Activated CD8-positive, alpha-beta memory T cell treated with anti-CD3 and anti-CD28 coated beads for 24 hours (primary cell): ENCODE measurements around the gene VPS72.
A peak's percentile ranks its signal among the peaks of the same experiment; 100 is the strongest.
"Not testable (repeated sequence)": the region's sequence is repeated elsewhere in the genome, so short reads cannot be mapped to it uniquely, and the experiment has no call there.

Experiments
- DNase-seq: peaks from one replicate; pipeline ENCODE4 v3.0.0-alpha.2; 2020

VPS72 gene, protein sequence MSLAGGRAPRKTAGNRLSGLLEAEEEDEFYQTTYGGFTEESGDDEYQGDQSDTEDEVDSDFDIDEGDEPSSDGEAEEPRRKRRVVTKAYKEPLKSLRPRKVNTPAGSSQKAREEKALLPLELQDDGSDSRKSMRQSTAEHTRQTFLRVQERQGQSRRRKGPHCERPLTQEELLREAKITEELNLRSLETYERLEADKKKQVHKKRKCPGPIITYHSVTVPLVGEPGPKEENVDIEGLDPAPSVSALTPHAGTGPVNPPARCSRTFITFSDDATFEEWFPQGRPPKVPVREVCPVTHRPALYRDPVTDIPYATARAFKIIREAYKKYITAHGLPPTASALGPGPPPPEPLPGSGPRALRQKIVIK

DNA sequence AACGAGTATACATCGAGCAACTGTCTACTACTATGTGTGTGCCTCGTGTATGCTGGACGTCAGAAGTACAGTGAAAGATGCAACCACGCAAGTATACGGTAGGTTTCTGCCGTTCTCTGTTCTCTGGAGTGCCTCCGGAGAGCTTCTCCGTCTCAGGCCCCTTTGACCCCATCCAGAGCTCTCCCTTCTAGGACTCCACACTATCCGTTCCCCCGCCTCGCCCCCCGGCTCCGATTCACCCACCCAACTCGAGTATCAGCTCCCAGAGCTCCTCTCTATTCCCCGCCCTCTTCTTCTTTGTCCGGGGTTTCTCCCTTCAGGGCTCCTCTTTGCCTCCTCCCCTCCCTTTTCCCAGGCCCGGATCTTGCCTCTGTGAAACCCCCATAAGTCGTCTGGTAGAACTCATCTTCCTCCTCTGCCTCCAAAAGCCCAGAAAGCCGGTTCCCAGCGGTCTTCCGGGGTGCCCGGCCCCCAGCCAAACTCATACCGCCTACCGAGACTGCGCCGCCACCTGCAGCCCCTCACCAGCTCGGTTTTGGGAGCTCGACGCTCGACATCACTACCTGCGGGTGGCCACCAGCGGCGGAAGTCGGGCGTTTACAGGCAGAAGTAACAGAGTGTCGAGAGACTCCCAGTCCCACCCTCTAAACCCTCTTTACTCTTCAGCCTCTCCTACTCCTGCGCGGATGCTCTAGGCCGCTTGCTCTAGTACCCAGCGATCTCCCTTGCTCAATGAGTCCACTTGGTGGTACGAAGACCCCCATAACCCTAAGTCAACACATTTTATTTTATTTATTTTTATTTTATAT is at the start of gene VPS72:
Gene VPS72, minus strand, starts transcription at position 561 of the 809 bp plus-strand sequence. Its CDS starts 76 bp downstream, at position 485.
- peak; percentile 90 for DNase-seq

DNA sequence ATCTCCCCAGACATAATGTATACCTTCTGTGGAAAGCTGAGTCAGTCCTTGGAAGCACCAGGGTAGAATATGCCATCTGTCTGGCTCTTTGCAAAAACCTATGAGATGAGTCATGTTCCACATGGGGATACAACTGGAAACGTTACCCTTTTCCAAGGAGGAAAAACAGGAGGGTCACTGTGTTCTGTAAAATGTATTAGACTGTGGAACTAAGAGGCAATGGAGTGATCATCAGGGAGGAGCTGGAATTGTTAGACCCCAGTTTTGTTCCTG is 48.4 kb upstream of the VPS72 start:
- no peak for DNase-seq

DNA sequence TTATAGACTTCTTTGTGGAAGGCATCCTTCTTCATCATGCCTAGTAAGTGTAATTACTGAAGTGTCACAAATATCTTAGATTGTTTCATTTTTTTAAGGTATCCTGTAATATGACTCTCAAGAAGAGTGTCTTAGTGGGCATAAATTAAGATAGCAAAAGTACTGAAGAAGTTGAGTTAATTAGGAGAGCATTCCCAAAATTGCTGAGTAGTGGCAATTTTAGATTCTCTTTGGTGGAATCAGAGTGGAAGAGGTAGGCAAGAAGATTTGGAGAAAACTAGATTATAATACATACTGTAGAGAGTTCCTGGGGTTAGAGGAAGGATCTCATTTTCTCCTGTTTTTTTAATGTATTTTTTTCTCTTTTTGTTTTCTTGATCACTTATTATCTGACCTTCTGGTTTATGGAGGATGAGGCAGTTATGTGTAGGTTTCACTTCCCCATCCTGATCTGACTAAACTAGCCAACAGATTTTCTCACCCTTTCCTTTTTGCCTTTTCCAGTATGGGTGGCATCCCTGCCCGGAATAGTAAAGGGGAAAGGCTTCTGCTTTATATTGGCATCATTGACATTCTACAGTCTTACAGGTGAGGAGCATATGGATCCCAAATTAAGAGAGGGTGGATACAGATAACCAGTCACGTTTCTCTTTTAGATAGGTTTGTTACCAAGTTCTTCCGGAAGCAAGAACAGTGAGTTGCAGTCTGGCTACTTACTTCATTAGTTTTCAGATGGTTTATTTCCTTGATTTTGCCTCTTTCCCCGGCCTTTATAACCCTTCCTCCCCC is 47.9 kb upstream of the VPS72 start:
- no peak for DNase-seq

DNA sequence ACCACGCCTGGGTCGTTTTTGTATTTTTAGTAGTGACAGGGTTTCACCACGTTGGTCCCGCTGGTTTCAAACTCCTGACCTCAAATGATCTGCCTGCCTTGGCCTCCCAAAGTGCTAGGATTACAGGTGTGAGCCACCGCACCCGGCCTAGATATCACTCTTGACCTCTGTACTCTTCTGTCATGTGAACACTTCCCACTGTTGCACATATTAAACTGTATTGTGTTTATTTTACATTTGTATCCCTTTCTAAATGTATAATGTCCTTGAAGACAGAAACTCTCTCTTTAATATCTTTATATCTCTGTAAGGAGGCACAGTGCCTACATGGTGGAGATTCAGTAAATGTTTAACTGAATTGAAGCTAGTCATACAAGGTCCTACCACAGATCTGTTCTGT is 45.2 kb upstream of the VPS72 start:
- no peak for DNase-seq

DNA sequence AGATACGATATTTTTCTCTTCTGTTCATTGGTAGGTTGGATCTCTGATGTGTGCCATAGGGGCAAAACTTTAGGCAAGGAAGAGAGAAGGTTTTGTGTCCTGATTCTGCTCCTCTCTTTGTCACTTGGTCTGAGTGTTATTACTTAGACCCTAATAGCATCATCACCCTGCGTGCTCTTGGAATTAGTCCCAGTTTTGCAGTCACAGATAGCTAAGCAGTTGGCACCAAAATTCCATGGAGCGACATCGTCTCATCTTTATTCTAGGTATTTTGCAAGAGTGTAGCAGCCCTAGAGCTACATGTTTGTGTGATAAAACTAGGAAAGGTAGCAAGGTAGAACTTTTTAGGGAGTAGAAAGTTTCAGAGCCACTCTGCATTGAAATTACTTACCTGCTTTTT is 32.1 kb upstream of the VPS72 start:
- no peak for DNase-seq

DNA sequence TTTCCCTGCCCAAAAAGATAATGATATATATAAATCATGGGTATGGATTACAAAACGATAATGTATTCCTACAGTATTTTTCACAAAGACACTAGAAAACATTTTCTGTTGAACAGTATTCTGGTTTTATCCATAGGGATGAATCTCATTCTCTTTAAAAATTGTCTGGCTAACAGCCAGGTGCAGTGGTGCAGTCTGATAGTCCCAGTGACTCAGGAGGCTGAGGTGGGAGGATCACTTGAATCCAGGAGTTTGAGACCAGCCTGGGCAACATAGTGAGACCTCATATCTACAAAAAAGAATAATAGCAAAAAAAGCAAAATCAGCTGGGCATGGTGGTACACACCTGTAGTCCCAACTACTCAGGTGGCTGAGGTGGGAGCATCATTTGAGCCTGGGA is 31.6 kb upstream of the VPS72 start:
- no peak for DNase-seq

DNA sequence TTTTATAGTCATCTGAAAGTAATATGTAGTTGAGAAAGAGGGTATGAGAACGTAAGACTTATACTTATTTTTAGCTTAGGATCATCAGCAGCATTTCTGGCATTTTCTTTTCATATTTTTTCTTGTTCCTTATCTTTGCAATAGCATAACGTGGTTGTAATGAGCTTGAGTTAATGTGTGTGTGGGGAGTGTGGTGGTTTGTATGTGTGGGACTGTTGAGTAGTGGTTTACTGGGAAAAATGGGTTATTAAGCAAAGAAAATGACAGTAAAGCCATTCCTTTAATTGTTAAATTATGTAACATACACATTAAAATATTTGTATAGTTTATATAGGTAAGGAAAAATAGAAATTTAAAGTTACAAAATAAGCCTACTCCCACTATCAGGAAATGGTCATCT is 23.6 kb upstream of the VPS72 start:
- no peak for DNase-seq

DNA sequence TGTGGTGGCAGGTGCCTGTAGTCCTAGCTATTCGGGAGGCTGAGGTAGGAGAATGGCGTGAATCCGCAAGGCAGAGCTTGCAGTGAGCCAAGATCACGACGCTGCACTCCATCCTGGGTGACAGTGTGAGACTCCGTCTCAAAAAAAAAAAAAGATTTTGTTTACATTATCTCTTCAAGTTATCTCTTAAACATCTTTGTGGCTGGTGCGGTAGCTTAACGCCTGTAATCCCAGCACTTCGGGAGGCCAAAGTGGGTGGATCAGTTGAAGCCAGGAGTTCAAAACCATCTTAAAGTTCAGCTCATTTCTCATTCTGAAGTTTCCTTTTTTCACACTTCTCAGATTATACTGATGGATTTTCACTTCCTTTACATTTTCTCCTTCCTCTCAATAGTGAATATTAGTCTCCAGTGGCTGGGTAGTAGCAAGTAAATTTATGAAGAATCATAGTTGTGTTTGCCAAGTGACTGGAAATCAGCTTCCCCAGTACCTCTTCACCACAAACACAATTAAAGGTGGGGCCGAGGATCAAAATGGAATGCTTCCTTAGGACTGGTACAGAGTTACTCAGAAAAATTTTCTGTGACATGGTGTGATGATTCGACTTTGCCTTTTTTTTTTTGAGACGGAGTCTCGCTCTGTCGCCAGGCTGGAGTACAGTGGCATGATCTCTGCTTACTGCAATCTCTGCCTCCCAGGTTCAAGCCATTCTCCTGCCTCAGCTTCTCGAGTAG is 22.1 kb upstream of the VPS72 start:
- DNase-seq: no peak

DNA sequence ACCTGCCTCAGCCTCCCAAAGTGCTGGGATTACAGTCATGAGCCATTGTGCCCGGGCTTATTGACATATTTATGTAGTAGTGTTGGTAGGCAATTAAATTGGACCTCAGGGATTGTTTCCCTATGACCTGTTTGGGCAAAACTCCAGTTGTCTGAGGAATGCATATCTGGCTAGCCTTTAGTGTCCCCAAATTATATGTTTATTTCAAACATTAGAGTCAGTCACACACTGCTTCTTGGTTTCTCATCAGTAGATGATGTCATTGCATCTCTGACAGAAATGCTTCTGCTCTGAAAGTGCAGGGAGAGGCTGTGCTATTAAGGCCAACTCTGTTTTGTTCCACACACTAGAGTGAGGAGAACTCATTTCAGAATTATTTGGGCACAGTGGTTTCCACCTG is 20.8 kb upstream of the VPS72 start:
- DNase-seq: no peak

DNA sequence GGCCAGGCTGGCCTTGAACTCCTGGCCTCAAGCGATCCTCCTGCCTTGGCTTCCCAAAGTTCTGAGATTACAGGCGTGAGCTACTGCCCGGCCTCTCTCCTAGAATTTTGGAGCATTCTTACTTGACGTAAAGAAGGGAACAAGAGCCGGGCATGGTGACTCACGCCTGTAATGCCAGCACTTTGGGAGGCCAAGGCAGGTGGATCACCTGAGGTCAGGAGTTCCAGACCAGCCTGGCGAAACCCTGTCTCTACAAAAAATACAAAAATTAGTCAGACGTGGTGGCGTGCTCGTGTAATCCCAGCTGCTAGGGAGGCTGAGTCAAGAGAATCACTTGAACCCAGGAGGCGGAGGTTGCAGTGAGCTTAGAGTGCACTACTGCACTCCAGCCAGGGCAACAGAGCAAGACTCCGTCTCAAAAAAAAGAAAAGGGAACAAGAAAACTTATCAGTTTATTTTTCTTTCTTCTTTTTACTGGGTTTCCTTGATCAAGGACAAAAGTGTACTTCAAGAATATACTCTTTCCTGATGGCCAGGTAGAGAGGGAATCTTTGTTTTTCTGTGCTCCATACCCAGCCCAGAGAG is 15.5 kb upstream of the VPS72 start:
- not testable (repeated sequence) for DNase-seq

DNA sequence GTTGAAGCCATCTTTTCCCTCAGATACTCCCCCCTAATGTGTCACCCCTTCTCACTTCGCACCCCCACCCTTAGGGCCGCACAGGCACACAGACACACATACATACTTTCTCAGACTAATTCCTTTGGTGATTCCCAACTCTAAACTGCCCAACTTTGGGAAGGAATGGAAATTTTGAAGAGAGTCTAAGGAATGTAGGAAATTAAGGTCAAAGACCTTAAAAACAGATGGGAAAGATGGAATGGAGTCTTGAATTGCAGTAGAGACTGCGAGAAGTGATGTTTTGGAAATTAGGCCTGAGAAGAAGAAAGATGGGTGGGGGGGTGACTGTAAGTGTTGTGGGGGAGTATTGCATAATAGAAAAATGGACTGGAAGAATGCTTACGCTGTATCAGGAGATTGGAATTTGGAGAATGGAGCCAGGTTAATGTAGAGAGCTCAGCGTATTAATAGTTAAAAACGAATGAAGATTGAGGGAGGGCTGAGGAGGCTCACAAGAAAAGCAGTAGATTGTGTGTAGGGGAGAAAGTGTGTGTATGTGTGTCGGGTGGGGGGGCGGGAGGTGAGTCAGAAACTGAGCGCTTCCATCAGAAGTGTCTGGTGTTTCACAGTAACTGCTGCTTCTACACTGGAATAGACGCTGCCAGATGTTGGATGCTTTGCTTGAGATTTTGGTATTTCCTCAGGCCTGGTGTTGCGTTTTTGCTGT is 10.0 kb upstream of the VPS72 start:
- DNase-seq: no peak

DNA sequence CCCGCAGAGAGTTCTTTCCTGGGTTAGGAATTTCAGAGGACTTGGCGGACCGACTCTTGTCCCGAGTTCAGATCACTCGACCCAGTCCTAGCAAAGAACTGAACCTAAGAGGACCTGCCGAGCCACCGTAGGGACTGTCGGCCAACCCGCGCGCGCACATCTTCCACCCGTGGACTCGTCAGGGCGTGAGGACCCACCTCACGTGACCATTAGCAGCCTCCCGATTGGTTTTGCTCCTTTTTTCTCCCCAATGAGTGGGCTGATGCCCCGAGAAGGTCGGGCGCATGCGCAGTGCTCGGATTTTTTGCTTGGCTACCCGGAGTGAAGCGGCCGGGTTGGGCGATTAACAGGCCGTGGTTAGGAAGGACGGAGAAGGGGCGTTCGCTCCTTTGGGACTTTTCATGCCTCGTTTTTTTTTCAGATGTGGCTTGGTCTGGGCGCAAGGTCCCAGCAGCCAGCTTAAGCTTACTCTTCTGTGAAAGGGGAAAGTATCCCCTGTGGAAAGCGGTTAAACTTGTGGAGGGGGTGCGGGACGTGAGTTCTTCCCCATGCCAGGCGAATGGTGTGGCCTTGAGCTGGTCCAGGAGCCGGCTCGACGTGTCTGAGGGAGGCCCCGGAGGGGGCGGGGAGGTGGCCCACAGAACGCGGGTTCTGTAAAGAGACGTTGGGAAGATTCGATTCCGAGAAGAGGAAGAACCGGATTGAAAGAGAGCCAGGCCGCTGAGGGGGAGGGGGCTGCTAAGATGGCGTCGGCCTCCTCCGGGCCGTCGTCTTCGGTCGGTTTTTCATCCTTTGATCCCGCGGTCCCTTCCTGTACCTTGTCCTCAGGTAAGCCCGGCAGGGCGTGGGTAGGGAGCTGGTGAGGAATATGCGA is 8.5 kb upstream of the VPS72 start, which contains the start of gene PIP5K1A:
Gene PIP5K1A, plus strand, starts transcription at position 299 of the 874 bp plus-strand sequence. Its CDS starts 445 bp downstream, at position 744.
- DNase-seq: peak; percentile 99

DNA sequence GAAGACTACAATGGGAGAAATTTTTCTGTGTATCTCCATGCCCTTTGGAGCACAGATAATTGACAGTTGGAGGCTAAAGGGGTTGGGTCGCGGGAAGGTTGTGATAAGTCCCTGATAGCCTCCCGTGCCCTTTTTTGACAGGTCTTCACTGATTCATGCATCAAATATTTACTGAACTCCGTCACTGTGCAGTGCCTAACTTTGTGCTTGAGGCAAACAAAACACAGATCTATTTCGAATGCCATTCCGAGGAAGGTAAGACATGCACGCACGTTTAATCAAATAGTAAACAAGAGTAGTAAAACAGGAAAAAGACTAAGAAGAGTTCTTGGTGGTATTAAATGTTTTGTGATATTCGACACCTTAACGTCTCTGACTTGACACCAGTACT is 7.9 kb upstream of the VPS72 start:
- DNase-seq: no peak

DNA sequence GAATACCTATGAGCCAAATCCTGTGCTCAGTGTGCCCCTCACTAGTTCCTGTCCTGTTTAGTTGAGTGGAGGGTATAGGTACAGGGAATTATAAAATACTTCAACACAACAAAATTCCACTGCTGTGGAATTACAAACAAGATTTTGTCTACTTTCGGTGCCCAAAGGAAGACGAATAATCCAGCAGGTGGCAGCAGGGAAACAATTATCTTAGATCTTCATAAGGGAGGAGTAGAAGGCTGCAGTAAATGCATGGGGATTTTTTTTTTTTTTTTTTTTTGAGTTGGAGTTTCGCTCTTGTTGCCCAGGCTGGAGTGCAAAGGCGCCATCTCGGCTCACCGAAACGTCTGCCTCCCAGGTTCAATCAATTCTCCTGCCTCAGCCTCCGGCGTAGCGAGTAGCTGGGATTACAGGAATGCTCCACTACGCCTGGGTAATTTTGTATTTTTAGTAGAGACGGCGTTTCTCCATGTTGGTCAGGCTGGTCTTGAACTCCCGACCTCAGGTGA is 6.3 kb upstream of the VPS72 start:
- no peak for DNase-seq

DNA sequence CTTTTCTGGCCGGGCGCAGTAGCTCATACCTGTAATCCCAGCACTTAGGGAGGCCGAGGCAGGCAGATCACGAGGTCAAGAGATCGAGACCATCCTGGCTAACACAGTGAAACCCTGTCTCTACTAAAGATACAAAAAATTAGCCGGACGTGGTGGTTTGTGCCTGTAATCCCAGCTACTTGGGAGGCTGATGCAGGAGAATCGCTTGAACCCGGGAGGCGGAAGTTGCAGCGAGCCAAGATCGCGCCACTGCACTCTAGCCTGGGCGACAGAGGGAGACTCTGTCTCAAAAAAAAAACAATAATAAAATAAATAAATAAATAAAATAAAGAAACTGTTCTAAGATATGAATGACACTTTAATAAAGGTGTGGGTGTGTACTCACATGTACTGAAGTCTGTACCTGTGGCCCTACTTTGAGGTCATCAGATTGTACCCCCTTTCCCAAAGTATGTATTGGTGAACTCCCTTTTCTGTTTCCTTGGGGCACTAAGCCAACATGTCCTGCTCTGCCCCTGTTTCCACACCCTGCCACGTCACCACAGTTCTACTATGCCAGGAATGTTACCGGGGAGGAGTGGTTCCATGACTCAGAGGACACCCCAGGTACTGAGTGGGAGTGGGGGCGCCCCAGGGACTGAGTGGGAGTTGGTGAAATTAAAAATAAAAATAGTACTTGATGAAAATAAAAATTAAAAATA is 5.0 kb upstream of the VPS72 start:
- DNase-seq: not testable (repeated sequence)

DNA sequence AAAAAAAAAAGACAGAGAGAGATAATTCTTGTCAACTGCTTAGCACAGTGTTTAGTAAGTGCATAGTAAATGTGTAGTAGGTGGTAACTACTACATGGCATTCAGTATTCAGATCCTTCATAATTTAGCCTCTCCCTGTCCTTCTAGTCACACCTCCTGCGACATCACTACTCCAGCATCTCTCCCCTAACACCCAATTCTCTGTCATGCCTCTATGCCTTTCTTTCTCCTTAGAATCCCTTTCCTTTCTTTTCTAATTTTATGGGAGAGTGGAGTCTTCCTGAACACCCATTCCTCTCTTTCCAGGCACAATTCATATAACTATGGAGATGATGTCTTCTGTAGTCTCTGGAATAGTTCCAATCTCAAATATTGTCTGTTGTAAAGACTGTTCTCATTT is 3.9 kb upstream of the VPS72 start:
- DNase-seq: no peak

DNA sequence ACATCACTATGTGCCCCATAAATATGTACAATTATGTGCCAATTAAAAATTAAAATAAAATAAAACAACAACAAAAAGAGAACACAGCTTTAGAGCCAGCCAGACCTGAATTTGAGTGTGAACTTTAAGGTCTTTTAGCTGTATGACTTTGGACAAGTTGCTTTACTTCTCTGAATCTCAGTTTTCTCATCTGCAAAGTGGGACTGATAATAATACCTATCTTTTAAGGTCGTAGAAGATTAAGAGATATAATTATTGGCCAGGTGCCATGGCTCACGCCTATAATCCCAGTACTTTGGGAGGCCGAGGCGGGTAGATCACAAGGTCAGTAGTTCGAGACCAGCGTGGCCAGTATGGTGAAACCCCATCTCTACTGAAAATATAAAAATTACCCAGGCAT is 3.3 kb upstream of the VPS72 start:
- DNase-seq: no peak

DNA sequence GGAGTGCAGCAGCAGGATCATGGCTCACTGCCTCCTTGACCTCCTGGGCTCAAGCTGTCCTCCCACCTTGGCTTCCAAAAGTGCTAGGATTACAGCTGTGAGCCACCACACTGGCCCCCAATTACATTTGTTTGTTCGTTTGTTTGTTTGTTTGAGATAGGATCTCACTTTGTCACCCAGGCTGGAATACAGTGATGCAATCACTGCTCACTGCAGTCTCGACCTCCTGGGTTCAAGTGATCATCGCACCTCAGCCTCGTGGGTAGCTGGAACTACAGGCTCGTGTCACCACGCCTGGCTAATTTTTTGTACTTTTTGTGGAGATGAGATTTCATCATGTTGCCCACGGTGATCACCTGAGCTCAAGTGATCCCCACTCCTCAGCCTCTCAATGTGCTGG is 2.0 kb upstream of the VPS72 start:
- no peak for DNase-seq

DNA sequence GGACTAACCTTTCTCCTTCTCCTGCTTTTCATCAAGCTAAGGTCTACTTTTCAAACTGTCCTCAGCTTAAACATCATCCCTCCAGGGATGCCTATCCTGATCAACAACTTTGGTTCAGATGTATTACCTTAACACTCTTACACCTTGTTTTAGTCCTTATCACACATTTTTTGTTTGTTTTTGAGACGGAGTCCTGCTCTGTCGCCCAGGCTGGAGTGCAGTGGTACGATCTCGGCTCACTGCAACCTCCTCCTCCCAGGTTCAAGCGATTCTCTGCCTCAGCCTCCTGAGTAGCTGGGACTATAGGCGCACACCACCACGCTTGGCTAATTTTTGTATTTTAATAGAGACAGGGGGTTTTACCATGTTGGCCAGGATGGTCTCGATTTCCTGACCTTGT is 1.3 kb downstream of the VPS72 start:
- DNase-seq: not testable (repeated sequence)

DNA sequence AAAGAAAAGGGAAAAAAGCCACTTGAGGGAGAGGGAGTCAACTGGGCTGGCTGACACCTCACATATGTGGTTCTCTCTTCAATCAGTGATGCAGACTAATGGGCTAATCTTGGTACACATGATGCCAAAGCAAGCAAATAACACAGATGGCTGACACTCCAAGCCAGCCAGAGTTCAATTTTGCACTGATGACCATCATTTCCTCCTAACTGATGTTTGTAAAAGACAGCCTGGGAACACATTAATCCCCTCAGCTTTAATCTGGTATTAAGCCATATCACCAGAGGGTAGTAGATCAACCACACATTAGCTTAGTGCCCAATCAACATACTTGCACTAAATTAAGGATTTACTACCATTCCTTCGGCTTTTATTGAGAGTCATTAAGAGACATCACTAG is 2.8 kb downstream of the VPS72 start:
- DNase-seq: no peak
